ENCODE results near the gene CDC34. TPM values are rescaled to one million over a fixed set of nuclear protein-coding genes. Genes with fewer than 3 reads are reported as not detected.

The CDC34 gene
- total RNA-seq, 1 experiment from 2014 or later: 112 TPM

- Histone ChIP-seq H3K4me2 (ENCODE audit: insufficient read depth, insufficient read length, low read length) (no peak overlapping the region), H4K5ac (ENCODE audit: insufficient read length, low read depth, low read length) (no peak overlapping the region), H3K23me2 (ENCODE audit: insufficient read length, low read depth, low read length, poor library complexity, severe bottlenecking) (peaks cover 9% of the 10 kb centered on the region), H2BK20ac (ENCODE audit: low read depth, low read length, poor library complexity, severe bottlenecking) (no peak overlapping the region), H3K14ac (ENCODE audit: insufficient read depth, low read length) (no peak overlapping the region), H2BK12ac (ENCODE audit: insufficient read length, low read depth, low read length) (no peak overlapping the region), H2BK120ac (ENCODE audit: low read depth, low read length, poor library complexity, severe bottlenecking) (no peak overlapping the region), H4K20me1 (ENCODE audit: control insufficient read depth, insufficient read depth, insufficient read length) (no peaks in the 10 kb centered on the region), H3T11ph (ENCODE audit: low read length) (no peak overlapping the region), H4K91ac (ENCODE audit: insufficient read length, low read depth, low read length) (no peak overlapping the region), H3K4me1 (ENCODE audit: insufficient read depth, low read length) (no peaks in the 10 kb centered on the region), H3K9ac (ENCODE audit: extremely low read depth, insufficient read length, low read length) (no peak overlapping the region), H2AFZ (ENCODE audit: low read length) (no peak overlapping the region), H3K4ac (ENCODE audit: low read depth, low read length) (no peak overlapping the region), H2BK15ac (ENCODE audit: low read depth, low read length) (no peak overlapping the region), H4K8ac (replicated peaks; ENCODE audit: insufficient read length, low read depth, low read length) (no peak overlapping the region), H3K9me3 (ENCODE audit: control insufficient read depth, low read depth, low read length) (no peaks in the 10 kb centered on the region), H3K79me1 (ENCODE audit: insufficient read depth, low read depth, low read length, poor library complexity, severe bottlenecking) (no peaks in the 10 kb centered on the region), H3K18ac (ENCODE audit: insufficient read length, low read depth, low read length) (no peak overlapping the region), H2BK5ac (ENCODE audit: insufficient read length, low read length) (no peak overlapping the region), H3K23ac (ENCODE audit: insufficient read length, low read depth, low read length) (no peak overlapping the region), H2AK5ac (ENCODE audit: insufficient read length, low read length) (no peak overlapping the region), H3K56ac (ENCODE audit: insufficient read length, low read depth, low read length) (no peak overlapping the region), H3K27me3 (ENCODE audit: insufficient read depth, low read length) (peaks cover 14% of the 10 kb centered on the region; the same call in 1 of the 2 replicates), H3K79me2 (ENCODE audit: insufficient read depth, low read length) (no peaks in the 10 kb centered on the region), H3K27ac (ENCODE audit: insufficient read length, low read depth, low read length) (no peak overlapping the region)
- Mint-ChIP-seq H3K27ac (no peak overlapping the region), H3K4me1 (peaks cover 3 to 17% of the 10 kb centered on the region in 2 experiments; a peak in 3 of 4 replicates), H3K36me3 (ENCODE audit: insufficient read depth in 1 of 3, low read depth in 3 of 3) (peaks cover 0 to 2% (median 0%) of the 10 kb centered on the region in 3 experiments; a peak in 2 of 7 replicates), H3K9me3 (peaks cover 5 to 6% of the 10 kb centered on the region in 2 experiments; a peak in 4 of 5 replicates), H3K4me3 (no peak overlapping the region), H3K27me3 (ENCODE audit: low read depth) (peaks cover 53% of the 10 kb centered on the region)
- no peak for TF ChIP-seq CTCF (conservative IDR thresholded peaks at IDR 0.05)
- peak; percentile 27 for DNase-seq
- no CpG with 5 or more reads among the region's 17 CpGs for WGBS (ENCODE audit: extremely low coverage, insufficient read length, low lambda C conversion rate)
Observed at GRCh38 chr19:501646-502045, 29.9 kb upstream of the CDC34 start.

Data from H9 (cell line).